HG02852 (cell line): ENCODE data around the gene RNU5D-1.

Experiments used
- ATAC-seq: cut with Tn5 transposase; IDR thresholded peaks from one replicate; pipeline ENCODE4 v1.9.1; 2021; ENCODE audit warnings: mild to moderate bottlenecking, moderate library complexity; ENCODE audit not compliant: unreplicated experiment

RNU5D-1 gene

DNA sequence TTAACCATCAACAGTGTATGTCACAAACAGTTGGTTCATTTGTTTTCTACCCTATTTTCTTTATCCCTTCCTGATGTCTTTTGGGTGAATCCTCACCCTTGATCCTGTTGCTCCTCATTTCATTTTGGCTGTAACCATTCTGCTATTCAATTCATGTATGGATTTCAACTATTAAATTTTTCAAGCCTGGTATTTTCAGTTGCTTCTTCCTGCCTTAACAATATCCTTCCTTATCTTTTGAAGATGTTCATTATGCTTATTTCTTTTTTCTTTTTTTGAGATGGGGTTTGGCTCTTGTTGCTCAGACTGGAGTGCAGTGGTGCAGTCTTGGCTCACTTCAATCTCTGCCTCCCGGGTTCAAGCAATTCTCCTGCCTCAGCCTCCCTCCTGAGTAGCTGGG lies 2.8 kb upstream of the RNU5D-1 start:
- no peak for ATAC-seq

DNA sequence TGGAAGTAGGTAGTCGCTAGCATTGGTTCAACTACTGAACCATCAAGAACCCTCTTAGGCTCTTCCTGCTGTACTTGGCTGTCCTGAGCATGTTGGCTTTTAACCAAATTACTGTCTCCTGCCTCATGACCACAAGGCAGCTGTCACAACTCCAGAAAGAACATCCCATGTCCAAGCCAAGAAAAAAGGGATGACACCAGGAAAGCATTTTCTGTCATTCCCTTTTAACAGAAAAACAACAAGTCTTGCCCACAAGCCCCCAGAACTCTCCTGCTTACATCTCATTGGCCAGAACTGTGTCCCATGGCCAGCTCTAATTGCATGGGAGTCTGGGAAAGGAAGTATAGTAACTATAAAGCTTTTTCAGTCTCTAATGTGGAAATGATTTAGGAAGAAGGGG lies 2.4 kb upstream of the RNU5D-1 start:
- ATAC-seq = no peak

DNA sequence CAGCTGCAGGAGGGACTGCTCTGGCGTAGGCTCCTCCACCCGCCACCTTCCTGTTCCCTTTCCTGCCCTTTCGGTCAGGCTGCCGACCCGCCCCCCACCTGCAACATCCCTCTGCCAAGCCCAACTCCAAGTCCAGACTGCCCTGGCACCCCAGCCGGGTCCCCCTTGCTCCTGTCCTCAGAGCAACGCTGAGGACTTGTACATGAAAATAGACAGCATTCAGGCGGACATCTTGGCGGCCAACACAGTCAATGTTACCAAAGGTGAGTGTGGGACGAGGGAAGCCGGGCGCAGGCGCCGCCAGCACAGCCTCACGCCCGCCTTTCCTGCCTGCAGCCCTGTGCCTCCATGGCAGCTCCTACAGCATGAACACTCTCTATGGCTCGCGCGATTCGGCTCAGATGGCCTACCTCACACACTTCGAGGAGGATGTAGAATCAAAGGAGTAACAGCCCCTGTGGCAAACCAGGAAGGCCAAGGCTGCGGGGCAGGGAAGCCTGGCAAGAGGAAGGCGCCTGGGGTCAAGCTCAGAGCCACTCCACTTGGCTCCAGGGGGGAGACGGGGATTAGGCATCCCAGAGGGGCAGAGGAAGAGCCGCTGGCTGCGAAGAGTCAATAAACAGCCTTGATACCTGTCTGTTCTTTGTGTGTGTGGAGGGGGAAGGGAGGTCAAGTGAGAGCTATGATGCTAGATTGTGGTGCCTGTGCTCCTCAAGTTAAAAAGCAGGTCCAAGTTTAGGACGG lies 5.8 kb downstream of the RNU5D-1 start:
- ATAC-seq = no peak

DNA sequence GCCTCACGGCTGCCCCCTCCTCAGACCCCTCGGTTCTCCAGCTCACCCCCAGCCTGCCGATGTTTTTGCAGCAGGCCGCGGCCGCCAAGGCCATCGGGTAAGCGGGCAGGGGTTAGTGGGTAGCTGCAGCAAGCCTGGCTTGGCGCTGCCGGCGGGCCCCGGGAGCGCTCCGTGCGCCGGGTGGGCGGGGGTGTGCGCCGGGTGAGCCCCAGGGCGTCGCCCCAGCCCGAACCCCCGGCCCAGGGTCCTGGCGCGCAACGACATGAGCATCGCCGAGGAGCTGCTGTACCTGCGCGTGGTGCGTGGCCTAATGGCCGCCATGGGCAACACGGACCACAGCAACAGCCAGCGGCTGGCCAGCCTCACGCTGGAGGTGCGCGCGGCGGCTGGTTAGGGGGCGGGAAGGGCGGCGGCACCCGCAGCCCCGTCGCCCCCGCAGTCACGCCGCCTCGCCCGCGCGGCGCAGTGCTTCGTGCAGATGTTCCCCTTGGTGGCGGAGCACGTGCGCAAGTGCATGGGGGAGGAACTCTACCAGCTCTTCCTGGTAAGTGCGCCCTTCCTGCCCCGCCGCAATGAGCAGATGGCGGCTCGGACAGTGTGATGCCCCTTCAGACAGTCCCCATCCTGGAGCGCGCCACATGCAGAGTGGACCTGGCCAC lies 6.5 kb downstream of the RNU5D-1 start:
- no peak for ATAC-seq

DNA sequence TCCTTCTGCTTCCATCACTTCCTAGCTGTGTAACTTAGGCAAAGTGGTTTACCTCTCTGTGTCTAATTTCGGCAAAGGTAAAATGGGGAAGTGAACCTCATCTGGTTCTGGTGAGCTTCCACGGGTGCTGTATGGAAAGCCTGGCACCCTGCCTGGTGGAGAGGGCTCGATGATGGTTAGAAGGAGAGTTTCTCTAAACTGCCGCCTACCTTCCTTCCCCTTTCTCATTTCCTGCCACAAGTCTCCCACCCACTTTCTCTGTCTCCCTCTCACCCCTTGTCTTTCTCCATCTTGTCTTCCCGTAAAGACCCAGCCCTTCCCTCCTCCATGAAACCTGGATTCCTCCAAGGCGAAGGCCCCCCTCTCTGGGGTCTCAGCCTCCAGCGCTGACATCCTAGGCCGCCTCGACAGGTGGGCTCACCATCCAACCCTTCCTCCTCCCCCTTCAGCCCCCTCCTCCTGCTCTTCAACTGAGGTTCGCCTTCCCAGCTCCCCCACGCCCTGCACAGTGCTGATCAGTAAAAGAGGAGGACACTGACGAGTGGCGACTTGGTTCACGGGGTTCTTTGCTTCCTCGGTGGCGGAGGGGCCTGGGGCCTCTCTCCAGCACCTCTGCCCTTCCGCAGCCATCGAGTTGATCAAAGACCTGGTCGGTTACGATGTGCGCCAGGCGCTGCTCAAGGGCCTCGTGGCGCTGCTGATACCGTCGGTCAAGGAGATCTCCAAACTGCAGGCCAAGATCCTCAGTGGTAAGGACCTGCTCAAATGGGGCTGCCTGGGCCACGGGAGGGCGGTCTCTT lies 7.3 kb downstream of the RNU5D-1 start:
- no peak for ATAC-seq

DNA sequence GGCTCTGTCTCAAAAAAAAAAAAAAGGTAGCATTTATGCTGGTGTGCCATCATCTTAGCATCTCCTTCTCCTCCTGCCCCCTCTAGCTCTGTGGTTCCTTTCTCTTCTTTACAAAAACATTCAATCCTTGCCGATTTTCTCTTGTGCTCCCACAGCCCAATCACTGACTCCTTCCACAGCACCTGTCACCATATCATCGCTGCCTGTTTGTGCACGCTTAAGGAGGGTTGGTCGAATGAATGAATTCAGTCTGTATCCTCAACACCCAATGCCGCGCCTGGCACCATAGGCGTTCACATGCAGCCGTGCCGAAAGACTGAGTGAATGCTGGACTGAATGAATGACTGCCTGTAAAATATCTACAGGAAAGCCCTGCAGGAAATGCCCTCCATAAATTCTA lies 7.9 kb downstream of the RNU5D-1 start:
- ATAC-seq = no peak

DNA sequence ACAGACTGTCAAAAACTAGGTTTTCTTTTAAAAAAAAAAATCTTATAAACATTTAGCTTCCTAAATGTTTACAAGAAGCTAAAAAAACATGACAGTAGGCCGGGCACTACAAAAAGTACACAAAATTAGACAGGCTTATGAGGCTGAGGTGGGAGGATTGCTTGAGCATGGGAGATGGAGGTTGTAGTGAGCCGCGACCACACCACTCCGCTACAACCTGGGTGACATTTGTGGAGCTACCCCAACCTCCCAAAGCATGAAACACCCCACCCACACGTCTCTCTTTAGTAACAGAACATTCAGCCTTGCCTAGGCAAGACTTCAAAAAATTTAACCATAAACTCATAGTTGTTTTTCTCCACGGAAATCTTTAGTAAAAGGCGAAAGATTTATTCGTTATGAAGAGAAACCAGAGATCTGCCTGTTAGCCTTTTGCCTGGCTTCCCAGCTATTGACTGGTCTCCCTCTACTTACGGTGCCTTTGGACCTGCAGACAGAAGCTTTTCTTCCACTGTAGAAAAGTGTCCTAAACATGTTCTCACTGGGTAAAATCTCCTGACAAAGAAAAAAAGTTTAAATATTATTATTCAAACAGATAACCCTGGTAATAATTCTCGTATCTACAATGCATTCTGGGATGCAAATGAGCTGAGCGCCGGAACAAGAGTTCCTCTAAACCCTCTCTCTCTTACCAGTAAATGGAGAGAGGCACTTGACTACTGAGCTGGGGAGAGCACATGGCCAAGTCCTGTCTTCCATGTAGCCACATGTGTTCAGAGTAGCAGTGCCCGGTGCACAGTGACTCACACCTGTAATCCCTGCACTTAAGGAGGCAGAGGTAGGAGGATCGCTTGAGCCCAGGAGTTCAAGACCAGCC lies 9.2 kb downstream of the RNU5D-1 start:
- peak; percentile 63 for ATAC-seq

DNA sequence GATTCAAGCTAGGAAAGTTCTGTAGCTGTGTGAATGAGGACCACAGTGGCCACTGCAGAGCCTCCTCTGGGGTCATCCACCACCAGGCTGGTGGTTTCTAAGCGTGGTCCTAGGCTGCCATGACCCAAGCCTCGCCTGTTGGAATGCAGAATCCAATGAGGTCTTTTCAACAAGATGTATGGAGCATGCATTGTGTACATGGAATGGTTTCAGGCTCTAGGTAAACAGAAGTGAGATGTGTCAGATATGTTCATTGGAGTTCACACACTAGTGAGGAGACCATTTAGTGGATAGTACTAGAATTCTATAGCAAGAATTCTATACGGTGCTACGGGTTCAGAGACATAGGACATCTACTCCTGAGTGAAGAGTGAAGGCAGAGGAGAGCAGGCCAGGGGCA lies 10.7 kb downstream of the RNU5D-1 start:
- no peak for ATAC-seq

DNA sequence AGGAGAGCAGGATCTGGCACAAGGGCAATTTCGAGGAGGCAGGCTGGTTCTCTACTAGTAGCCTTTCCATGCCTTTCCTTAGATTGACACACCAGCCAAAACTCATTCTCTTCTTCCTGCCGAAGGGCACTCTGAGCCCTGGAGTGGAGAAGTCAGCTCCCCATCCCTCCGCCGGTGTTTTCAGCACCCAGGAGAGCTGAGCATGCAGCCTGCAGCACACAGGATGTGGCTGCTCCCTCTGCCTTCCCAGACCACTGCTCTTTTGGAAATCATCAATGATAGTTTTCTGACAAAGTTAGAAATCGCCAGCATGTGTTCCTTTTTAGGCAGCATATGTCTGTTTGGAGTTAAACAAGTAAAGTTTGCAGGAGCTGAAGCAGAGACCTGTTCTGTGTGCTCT lies 11.7 kb downstream of the RNU5D-1 start:
- no peak for ATAC-seq

DNA sequence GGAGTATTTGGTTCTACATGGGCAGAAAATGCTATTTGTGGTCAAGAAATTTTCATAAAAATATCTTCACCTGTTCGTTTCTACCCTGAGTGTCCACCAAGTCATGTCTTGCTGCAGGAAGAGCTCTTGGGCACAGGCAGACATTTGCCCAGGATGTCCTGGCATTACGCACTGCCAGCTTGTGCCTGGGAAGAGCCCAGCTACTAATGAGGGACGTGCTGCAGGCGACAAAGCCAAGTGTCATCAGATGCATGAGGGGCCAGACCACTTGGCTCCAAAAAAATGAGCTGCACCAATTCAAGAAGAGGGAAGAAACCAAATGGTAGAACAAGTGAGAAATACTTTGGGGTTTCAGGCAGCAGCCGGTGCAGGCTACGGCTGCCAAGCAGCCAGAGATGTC lies 12.9 kb downstream of the RNU5D-1 start:
- no peak for ATAC-seq

DNA sequence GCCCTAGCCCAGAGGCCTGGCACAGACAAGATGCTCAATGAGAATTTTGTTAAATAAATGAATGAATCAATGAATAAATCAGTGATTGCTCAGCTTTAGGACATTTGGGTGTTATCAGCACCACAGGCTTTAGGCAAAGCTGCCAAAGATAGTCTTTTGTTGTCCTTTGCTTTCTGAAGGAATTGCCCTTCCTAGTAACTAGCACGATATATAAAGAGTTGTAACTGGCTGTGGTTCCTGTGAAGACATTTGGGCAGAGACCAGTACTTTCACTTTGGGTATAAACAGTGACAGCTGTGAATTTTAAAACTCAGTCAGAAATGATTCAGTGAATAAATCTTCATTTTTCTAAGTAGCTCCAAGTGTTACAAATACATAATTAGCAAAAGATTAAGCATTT lies 13.3 kb downstream of the RNU5D-1 start:
- ATAC-seq = no peak

DNA sequence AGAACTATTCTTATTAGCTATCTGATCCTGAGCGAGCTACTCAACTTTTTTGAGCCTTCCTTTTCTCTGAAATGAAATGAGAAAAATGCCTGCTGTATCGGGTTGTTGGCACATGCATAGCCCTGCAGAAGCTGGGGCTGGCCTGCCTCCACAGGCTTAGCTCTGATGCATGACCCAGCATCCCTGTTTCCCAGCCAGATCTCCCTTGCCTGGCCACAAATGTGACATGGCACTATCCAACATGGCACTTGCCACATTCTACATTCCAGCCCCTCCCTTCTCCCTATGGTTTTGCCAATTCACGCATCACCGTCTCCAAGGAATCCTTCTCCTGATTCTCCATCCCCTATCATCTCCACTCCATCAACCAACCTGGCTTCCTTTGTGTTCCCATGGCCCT lies 13.8 kb downstream of the RNU5D-1 start:
- ATAC-seq = no peak

DNA sequence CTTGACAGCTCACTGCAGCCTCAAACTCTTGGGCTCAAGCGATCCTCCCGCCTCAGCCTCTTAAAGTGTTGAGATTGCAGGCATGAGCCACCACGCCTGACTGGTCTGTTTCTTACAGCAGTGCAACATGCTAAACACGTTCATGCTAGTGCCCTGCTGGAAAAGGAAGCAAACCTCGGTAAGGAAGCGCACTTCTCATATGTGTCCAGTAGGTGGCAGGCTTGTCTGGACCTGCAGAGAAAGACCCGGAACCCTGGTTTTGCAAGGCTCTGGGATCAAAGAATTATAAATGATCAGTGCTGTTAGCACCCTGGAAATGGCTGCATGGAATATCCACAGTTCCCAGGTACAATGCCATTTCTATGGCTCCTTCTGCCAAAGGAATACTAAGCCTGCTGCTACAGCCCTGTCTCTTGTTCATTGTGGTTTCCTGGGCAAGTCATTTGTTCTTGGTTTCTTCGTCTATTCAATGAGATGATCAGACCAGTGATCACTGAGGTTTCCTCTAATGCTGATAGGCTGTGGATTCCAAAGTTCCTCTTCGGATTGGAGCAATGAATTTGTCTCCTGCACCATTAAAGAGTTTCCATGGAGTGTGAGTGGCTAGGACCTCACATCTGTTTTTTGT lies 15.9 kb downstream of the RNU5D-1 start:
- ATAC-seq = no peak

DNA sequence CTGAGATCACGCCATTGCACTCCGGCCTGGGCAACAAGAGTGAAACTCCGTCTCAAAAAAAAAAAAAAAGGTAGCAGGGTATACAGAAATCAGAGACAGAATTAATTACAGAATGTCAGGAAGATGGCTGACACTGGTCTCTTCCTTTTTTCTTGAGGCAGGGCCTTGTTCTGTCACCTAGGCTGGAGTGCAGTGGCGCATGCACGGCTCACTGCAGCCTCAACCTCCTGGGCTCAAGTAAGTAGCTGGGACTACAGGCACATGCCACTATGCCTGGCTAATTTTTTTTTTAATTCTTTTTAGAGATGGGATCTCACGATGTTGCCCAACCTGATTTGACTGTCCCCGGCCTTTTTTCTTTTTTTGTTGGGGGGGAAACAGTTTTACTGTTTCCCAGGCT lies 16.4 kb downstream of the RNU5D-1 start:
- no peak for ATAC-seq

DNA sequence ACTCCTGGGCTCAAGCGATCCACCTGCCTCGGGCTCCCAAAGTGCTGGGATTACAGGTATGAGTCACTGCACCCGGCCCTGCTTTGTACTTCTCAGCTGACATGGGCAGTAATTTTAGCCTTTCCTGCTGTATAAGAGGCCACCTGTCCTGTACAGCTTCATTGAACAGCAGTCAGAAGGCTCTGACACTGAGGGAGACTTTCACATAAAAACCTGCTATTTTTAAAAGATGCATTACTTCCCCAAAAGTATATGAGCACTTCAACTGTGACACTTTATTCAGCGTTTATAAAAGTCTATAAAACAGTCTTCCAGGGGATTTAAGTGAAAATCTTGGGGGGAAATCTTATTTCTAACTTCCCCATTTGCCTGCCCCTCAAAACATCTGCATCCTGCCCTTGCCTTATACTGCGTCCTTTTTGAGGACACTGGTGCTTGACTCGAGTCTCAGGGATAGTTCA lies 17.6 kb downstream of the RNU5D-1 start:
- ATAC-seq = peak; percentile 61

DNA sequence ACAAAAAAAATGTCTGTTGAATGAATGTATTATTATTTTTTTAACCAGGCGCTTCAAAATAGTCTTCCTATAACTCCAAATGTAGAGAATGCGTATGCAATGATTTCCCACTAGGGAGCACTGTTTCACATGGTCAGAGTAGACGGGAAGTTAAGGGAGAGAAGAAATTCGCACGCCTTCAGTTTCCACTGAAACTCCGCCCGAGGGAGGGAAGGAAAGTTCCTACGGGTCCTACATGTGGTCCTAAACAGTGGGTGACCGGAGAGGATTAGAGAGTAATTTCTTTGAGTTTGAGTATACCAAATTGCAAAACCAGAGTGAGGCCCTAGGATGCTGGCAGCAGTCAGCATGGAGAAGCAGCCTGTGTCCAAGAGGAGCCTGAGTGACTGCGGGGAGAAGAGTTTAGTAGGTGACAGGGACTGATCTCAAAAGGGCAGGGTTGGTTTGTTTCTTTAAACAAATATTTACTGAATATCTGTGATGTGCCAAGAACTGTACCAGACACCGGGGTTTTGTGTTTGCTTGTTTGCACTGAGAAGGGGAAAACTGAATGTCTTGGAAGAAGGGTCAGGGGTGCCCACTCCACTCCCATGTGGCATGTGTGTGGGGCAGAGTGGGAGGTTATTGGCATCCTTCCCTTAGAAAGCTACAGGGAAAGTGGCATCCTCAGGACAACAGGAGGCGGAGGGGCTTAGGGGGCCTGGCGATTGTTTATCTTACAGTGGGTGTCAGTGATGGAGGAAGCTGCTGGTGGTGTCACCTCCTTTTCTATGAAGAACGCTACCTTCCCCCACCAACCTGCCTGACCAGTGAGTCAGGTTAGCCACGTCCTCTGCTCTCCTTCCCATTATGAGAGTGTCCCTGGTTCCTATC lies 22.8 kb downstream of the RNU5D-1 start:
- ATAC-seq = no peak

DNA sequence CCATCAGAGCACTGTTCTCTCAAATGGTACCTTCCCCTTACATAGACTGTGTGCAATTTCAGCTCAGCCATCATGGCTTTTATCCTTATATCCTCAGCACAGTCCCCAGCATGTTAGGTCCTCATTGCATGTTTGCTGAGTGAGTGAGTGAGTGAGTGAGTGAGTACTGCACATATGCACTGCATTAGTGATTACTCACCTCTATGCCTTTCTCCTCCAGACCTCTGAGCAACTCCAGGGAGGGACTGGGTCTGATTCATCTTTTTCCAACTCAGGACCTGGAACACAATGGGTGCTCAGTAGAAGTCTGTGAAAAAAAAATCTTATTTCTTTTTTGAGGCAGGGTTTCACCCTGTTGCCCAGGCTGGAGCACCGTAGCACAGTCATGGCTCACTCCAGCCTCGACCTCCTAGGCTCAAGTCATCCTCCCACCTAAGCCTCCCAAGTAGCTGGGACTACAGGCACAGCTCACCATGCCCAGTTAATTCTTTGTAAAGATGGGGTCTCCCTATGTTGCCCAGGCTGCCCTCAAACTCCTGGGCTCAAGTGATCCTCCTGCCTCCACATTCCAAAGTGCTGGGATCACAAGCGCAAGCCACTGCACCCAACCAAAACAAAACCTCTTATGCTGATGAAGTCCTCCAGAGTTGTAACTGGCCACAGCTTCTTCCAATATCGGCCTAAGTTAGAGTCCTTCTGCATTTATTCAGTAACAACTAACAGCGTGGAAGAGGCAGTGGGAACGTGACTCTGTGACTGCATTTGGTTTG lies 23.7 kb downstream of the RNU5D-1 start:
- no peak for ATAC-seq

DNA sequence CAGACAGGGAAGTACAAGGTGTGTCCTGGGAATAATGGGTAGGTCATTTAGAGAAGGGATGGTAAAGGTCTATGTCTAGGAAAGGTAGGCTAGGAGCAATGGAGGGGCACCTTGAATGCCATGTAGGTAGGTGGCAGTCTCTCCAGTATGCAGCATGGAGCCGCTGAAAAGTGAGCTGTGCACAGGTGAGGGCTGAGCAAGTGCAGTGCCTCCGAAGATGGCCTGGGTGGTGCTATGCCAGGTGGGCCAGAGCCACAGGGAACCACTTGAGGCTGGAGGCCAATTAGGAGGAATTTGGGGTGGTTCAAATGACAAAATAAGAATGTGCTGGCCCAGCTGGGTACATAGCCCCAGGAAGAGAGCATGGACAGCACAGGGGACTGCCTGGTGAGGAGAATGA lies 25.0 kb downstream of the RNU5D-1 start:
- no peak for ATAC-seq

DNA sequence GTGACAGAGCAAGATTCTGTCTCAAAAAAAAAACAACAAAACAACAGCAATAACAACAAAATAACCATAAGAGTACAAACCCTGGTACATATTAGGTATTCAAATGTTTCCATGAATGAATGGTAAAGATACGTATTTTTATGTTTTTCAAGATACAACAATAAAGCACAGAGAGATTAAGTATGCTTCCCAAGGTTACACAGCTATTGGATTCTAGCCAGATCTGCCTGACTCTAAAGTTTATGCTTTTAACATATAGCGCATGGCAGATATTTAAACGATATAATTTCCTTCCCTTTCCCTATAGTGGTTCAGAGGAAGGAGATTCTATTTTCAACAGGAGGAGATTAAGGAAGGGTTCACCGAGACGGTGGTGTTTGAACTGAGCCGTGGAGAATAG lies 25.5 kb downstream of the RNU5D-1 start:
- no peak for ATAC-seq
